Sigmoid colon (tissue), 7 donors: ENCODE measurements around the gene UGT1A10. TPM values are rescaled to one million over a fixed set of nuclear protein-coding genes. Genes with fewer than 3 reads are reported as not detected.

ENCODE experiments used
- DNase-seq: peaks from one replicate; pipeline ENCODE4 v3.0.0-alpha.2; 2019
- H3K27ac ChIP-seq, 4 donors: fragments of 200-600 bp; sonication (generic); one replicate each; pipeline ENCODE4 v1.5.1; 2016 to 2019; ENCODE audit warnings: mild to moderate bottlenecking in 1 of 4
- H3K27me3 ChIP-seq, 3 donors: fragments of 200-600 bp; sonication (generic); one replicate each; pipeline ENCODE4 v1.5.1; 2019; ENCODE audit warnings: mild to moderate bottlenecking in 1 of 3
- H3K36me3 ChIP-seq, 4 donors: fragments of 200-600 bp; sonication (generic); one replicate each; pipeline ENCODE4 v1.5.1; 2016 to 2019
- H3K4me1 ChIP-seq, 4 donors: fragments of 200-600 bp; sonication (generic); one replicate each; pipeline ENCODE4 v1.5.1; 2017 to 2019
- H3K4me3 ChIP-seq, 4 donors: fragments of 200-600 bp; sonication (generic); one replicate each; pipeline ENCODE4 v1.5.1; 2017 to 2019; ENCODE audit warnings: mild to moderate bottlenecking in 2 of 4, moderate library complexity in 1 of 4
- H3K9me3 ChIP-seq, 4 donors: fragments of 200-600 bp in 3 of 4; sonication (generic) in 3 of 4; one replicate each; pipeline versions ENCODE4 v1.5.1 to v1.6.1; 2013 to 2019
- EP300 ChIP-seq, 4 donors: sonication (generic); formaldehyde crosslinking; IDR thresholded peaks; one replicate each; pipeline ENCODE4 v1.6.1; 2017; ENCODE audit warnings: antibody characterized with exemption in 4 of 4
- POLR2A ChIP-seq, 2 donors: fragments of 450-650 bp; IDR thresholded peaks; one replicate each; pipeline ENCODE4 v1.6.1; 2016; ENCODE audit warnings: antibody characterized with exemption in 2 of 2, mild to moderate bottlenecking in 2 of 2, moderate library complexity in 2 of 2
- POLR2AphosphoS5 ChIP-seq, 4 donors: sonication (generic); formaldehyde crosslinking; IDR thresholded peaks; one replicate each; pipeline ENCODE4 v1.6.1; 2017; ENCODE audit warnings: antibody characterized with exemption in 4 of 4
- WGBS, 2 donors: extraction: QIAGEN DNeasy Blood & Tissue Kit; methylation state at CpG; one replicate each; pipeline ENCODE4 v1.1.7; 2013; 5-methylcytosine and 5-hydroxymethylcytosine counted together
- intact Hi-C: fragments of 100-400 bp; cut with DNase I; formaldehyde crosslinking; loops from one replicate; pipeline ENCODE4 v1.15.1; 2023
- polyA plus RNA-seq, 3 donors: library from polyadenylated mRNA; stranded (reverse); fragments of 200-250 nt; gene quantifications; one replicate each; pipeline ENCODE4 v1.2.3, GENCODE V29; 2013
- total RNA-seq, 4 donors: library from RNA; depleted of rRNA; stranded (reverse); fragments of >200 nt; gene quantifications; one replicate each; pipeline ENCODE4 v1.1.0, GENCODE V29; 2016
- TF ChIP-seq, protein P1 (sequence below), 4 experiments: fragments of 450-650 bp in 3 of 4; fragments of 200-600 bp in 1 of 4; IDR thresholded peaks; one replicate each; pipeline ENCODE4 v1.5.1; 2016 to 2019; ENCODE audit warnings: antibody characterized with exemption in 4 of 4, mild to moderate bottlenecking in 3 of 4, moderate library complexity in 2 of 4
- donor health status: healthy with polysubstance abuse.
- donor health status: Bipolar disorder and iron deficiency.
- donor health status: healthy.

UGT1A10 gene
- total and polyA plus RNA-seq, 7 donors: 10.8 to 27.3 (median 19.7) TPM; not detected in 4

DNA sequence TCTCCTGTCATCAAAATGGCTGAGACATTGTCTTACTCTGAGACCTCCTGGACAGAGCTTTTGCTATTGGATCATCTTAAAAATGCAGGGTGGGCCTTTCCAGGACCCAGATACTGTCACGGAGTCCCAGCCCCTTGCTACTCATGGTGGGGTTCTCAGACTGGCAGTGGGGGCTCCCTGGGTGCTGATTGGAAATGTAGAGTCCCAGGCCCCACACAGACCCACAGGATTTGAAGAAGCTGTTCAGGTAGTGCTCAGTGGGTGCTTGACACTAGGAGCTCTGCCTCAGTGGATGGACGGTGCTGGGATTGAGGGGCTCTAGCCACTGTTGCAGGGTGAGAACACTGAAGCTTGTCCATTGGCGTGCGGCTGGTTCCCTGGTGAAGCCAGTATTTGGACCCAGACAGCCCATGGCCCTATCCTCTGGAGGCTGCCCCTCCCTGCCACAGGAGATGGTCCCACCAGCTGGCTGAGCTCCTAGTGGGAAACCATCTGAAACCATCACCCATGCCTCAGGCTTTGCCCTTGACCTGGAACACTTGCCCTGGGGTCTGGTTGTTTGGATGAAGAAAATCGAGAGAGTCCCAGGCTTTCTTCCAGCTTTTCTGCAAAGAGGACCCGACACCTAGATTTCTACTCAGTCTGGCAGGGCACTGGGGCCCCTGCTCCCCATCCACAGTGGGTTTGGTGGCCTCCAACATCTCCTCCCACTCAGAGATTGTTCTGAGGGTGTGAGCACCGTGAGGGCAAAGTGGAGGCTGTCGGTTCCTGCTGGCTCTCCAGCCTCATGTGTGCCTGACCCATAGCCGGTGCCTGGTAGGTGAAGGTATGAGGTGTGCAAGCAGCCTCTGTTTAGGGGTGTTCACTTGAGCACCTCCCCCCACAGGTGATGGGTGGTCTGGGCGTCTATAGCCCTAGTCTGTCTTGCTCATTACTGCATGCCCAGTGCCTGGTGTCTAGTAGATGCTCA is 172.0 kb downstream of the UGT1A10 start:
- Histone ChIP-seq H3K4me1 (no peaks in the 10 kb centered on the region), H3K9me3 (no peaks in the 10 kb centered on the region), H3K27ac (no peak overlapping the region), H3K27me3 (peaks cover 0 to 5% (median 0%) of the 10 kb centered on the region in 3 donors), H3K36me3 (no peaks in the 10 kb centered on the region), H3K4me3 (no peak overlapping the region)
- DNase-seq: peak; percentile 57
- 81 to 84% methylated on average over 10 of the region's 10 CpGs for WGBS, 2 donors
- intact Hi-C loops: no loop called here
- TF ChIP-seq, protein P1, sequence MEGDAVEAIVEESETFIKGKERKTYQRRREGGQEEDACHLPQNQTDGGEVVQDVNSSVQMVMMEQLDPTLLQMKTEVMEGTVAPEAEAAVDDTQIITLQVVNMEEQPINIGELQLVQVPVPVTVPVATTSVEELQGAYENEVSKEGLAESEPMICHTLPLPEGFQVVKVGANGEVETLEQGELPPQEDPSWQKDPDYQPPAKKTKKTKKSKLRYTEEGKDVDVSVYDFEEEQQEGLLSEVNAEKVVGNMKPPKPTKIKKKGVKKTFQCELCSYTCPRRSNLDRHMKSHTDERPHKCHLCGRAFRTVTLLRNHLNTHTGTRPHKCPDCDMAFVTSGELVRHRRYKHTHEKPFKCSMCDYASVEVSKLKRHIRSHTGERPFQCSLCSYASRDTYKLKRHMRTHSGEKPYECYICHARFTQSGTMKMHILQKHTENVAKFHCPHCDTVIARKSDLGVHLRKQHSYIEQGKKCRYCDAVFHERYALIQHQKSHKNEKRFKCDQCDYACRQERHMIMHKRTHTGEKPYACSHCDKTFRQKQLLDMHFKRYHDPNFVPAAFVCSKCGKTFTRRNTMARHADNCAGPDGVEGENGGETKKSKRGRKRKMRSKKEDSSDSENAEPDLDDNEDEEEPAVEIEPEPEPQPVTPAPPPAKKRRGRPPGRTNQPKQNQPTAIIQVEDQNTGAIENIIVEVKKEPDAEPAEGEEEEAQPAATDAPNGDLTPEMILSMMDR (IDR thresholded peaks at IDR 0.05): no peak
- TF ChIP-seq POLR2AphosphoS5 (IDR thresholded peaks at IDR 0.05) (no peak), POLR2A (IDR thresholded peaks at IDR 0.05) (no peak), EP300 (IDR thresholded peaks at IDR 0.05) (no peak)

DNA sequence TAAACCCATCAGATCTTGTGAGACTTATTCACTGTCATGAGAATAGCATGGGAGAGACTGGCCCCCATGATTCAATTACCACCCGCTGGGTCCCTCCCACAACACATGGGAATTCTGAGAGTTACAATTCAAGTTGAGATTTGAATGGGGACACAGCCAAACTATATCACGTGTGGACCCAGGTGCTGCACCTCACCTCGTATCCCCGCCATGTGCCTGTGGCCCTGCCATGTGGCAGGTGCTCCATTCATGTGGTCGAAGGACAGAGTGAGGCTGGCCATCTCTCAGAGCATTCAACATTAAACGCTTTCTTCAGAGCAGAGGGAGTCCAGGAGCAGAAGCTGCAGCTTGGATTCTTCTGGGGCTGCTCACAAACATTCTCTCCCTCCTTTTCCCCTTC is 174.1 kb downstream of the UGT1A10 start:
- Histone ChIP-seq H3K9me3 (peaks cover 0 to 1% (median 0%) of the 10 kb centered on the region in 4 donors), H3K27me3 (peaks cover 0 to 5% (median 0%) of the 10 kb centered on the region in 3 donors), H3K4me1 (no peaks in the 10 kb centered on the region), H3K36me3 (no peaks in the 10 kb centered on the region), H3K27ac (no peak overlapping the region), H3K4me3 (no peak overlapping the region)
- intact Hi-C loops: no loop called here
- WGBS, 2 donors: 92 to 95% methylated on average over 6 of the region's 6 CpGs
- DNase-seq: no peak
- TF ChIP-seq POLR2A (IDR thresholded peaks at IDR 0.05): no peak
- TF ChIP-seq, protein P1 (IDR thresholded peaks at IDR 0.05): no peak

DNA sequence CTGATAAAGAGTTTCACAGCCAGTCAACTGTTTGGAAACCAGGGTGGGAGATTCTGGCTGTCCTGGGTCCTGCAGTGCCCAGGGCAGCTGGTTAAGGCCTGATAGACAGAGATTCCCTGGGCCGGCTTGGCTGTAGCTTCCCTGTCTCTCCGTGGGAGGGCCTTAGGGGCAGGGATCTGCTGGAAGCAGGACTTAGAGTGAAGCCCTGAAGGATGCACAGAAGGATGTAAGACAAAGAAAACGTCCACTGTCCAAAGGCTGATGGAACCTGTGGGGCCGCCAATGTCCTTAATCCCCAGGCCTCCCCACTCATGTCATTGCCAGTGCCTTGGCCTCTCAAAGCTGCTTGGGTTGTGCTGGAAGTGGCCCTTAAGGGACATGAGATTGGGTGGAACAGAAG is 174.8 kb downstream of the UGT1A10 start:
- Histone ChIP-seq H3K4me1 (no peaks in the 10 kb centered on the region), H3K27ac (no peak overlapping the region), H3K36me3 (no peaks in the 10 kb centered on the region), H3K27me3 (peaks cover 0 to 5% (median 0%) of the 10 kb centered on the region in 3 donors), H3K4me3 (no peak overlapping the region), H3K9me3 (peaks cover 0 to 1% (median 0%) of the 10 kb centered on the region in 4 donors)
- TF ChIP-seq, protein P1 (IDR thresholded peaks at IDR 0.05): no peak
- TF ChIP-seq POLR2A (IDR thresholded peaks at IDR 0.05) (no peak), POLR2AphosphoS5 (IDR thresholded peaks at IDR 0.05) (no peak)
- WGBS, 2 donors: 79 to 91% methylated on average over 4 of the region's 4 CpGs
- peak; percentile 33 for DNase-seq
- intact Hi-C loops: no loop called here

DNA sequence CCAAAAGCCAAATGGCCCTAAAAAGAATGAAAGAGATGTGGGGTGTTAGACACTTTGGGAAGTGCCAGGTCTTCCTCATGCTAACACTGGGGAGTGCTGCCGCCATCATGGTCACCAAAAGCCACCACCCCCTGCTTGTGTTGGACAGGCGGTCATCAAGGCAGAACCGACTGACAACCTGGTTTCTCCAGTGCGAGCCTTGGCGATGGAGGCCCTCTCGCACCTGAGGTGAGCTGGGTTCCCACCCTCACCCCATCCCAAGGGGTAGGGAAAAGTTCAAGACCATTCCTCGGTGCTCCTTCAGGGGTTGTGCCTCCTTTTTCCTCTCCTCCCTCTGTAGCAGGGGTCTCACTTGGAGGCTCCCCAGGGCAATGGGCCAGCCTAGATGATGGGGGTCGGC is 175.5 kb downstream of the UGT1A10 start:
- Histone ChIP-seq H3K36me3 (no peaks in the 10 kb centered on the region), H3K4me1 (no peaks in the 10 kb centered on the region), H3K27me3 (peaks cover 0 to 5% (median 0%) of the 10 kb centered on the region in 3 donors), H3K4me3 (no peak overlapping the region), H3K27ac (no peak overlapping the region), H3K9me3 (peaks cover 0 to 1% (median 0%) of the 10 kb centered on the region in 4 donors)
- WGBS, 2 donors: 90 to 93% methylated on average over 8 of the region's 8 CpGs
- peak; percentile 37 for DNase-seq
- no peak for TF ChIP-seq EP300 (IDR thresholded peaks at IDR 0.05)
- TF ChIP-seq, protein P1 (IDR thresholded peaks at IDR 0.05): no peak
- no peak for TF ChIP-seq POLR2AphosphoS5 (IDR thresholded peaks at IDR 0.05)
- TF ChIP-seq POLR2A (IDR thresholded peaks at IDR 0.05): no peak
- intact Hi-C loops: no loop called here
